ENCODE measurements around the gene OARD1. TPM values are rescaled to one million over a fixed set of nuclear protein-coding genes. Genes with fewer than 3 reads are reported as not detected.

The OARD1 gene
- total and polyA plus RNA-seq, 10 of the 15 experiments (the other 5 are each of a cell fraction or from before 2014, with no cell fraction given): 19.0 to 63.5 (median 43.6) TPM

DNA sequence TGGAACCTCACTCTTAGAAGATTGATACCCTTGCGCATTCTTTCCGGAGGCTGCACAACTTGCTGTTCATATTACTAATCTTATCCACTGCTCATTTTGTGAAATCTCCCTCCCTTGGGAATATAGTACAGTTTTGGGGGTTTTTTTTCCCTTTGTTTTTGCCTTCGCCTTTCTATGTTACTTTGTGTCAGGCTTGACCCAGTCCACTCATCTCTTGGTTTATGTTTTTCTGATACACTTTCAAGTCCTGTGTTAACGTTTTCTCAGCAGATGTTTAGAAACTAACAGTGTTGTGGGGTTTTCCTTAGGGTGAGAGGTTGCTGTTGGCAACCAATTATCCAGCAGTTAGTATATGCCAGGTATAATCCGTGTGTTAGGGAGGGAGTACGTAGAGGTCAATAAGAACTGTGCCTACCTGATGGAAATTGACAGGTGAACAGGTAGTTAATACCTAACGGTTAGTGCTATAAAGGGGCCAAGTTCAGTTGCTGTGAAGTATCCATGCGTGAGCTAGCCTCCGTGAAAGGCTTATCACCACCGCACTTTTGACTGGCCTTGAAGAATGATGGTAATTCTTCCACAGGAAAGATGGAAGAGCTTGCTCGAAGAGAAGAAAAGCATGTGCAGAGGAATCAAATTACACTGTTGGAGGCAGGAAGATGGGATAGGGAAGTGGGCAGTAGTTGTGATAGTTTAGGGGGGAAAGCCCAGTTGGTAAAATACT lies 2.0 kb upstream of the OARD1 start (continued):
- TF ChIP-seq, protein P1, sequence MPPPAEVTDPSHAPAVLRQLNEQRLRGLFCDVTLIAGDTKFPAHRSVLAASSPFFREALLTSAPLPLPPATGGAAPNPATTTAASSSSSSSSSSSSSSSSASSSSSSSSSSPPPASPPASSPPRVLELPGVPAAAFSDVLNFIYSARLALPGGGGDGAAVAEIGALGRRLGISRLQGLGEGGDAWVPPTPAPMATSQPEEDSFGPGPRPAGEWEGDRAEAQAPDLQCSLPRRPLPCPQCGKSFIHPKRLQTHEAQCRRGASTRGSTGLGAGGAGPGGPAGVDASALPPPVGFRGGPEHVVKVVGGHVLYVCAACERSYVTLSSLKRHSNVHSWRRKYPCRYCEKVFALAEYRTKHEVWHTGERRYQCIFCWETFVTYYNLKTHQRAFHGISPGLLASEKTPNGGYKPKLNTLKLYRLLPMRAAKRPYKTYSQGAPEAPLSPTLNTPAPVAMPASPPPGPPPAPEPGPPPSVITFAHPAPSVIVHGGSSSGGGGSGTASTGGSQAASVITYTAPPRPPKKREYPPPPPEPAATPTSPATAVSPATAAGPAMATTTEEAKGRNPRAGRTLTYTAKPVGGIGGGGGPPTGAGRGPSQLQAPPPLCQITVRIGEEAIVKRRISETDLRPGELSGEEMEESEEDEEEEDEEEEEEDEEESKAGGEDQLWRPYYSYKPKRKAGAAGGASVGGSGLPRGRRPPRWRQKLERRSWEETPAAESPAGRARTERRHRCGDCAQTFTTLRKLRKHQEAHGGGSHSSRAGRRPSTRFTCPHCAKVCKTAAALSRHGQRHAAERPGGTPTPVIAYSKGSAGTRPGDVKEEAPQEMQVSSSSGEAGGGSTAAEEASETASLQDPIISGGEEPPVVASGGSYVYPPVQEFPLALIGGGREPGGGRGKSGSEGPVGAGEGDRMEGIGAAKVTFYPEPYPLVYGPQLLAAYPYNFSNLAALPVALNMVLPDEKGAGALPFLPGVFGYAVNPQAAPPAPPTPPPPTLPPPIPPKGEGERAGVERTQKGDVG (CRISPR knock-in tag; IDR thresholded peaks at IDR 0.05): no peak
- TF ChIP-seq ZSCAN29 (IDR thresholded peaks at IDR 0.05) (no peak), ZZZ3 (IDR thresholded peaks at IDR 0.05; ENCODE audit: control insufficient read depth, insufficient read length, low read depth) (no peak), IKZF2 (IDR thresholded peaks at IDR 0.05) (peak in 1 of 2 experiments; percentile 25; a peak in 2 of 4 replicates), PAX8 (IDR thresholded peaks at IDR 0.05) (no peak), SMAD5 (IDR thresholded peaks at IDR 0.05; ENCODE audit: low read depth) (no peak), FOS (IDR thresholded peaks at IDR 0.05; ENCODE audit: borderline replicate concordance, extremely low read depth, insufficient read length) (no peak), SMAD1 (IDR thresholded peaks at IDR 0.05; ENCODE audit: low read depth, partially characterized antibody) (peak; percentile 14), PAX5 (IDR thresholded peaks at IDR 0.05; ENCODE audit: borderline replicate concordance, low read depth, low read length) (no peak), SPI1 (IDR thresholded peaks at IDR 0.05; ENCODE audit: borderline replicate concordance, insufficient read depth, low read depth, low read length) (peak; percentile 38; the same call in 1 of the 2 replicates), ESRRA (IDR thresholded peaks at IDR 0.05; ENCODE audit: low read length) (no peak), KLF5 (IDR thresholded peaks at IDR 0.05; ENCODE audit: partially characterized antibody) (no peak), STAT1 (conservative IDR thresholded peaks at IDR 0.05) (no peak), SREBF2 (IDR thresholded peaks at IDR 0.05; ENCODE audit: low read length) (no peak), DPF2 (IDR thresholded peaks at IDR 0.05) (no peak), WRNIP1 (IDR thresholded peaks at IDR 0.05; ENCODE audit: borderline replicate concordance, low read depth, low read length) (no peak), SP1 (IDR thresholded peaks at IDR 0.05; ENCODE audit: low read depth, low read length) (no peak), RBBP5 (conservative IDR thresholded peaks at IDR 0.05) (no peak), RCOR1 (conservative IDR thresholded peaks at IDR 0.05; ENCODE audit: low read depth, low read length) (0 out of 2 replicates have a peak, but pooled peaks have one; percentile 52)
- TF ChIP-seq, protein P2, sequence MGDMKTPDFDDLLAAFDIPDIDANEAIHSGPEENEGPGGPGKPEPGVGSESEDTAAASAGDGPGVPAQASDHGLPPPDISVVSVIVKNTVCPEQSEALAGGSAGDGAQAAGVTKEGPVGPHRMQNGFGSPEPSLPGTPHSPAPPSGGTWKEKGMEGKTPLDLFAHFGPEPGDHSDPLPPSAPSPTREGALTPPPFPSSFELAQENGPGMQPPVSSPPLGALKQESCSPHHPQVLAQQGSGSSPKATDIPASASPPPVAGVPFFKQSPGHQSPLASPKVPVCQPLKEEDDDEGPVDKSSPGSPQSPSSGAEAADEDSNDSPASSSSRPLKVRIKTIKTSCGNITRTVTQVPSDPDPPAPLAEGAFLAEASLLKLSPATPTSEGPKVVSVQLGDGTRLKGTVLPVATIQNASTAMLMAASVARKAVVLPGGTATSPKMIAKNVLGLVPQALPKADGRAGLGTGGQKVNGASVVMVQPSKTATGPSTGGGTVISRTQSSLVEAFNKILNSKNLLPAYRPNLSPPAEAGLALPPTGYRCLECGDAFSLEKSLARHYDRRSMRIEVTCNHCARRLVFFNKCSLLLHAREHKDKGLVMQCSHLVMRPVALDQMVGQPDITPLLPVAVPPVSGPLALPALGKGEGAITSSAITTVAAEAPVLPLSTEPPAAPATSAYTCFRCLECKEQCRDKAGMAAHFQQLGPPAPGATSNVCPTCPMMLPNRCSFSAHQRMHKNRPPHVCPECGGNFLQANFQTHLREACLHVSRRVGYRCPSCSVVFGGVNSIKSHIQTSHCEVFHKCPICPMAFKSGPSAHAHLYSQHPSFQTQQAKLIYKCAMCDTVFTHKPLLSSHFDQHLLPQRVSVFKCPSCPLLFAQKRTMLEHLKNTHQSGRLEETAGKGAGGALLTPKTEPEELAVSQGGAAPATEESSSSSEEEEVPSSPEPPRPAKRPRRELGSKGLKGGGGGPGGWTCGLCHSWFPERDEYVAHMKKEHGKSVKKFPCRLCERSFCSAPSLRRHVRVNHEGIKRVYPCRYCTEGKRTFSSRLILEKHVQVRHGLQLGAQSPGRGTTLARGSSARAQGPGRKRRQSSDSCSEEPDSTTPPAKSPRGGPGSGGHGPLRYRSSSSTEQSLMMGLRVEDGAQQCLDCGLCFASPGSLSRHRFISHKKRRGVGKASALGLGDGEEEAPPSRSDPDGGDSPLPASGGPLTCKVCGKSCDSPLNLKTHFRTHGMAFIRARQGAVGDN (IDR thresholded peaks at IDR 0.05): no peak
- TF ChIP-seq, protein P3, sequence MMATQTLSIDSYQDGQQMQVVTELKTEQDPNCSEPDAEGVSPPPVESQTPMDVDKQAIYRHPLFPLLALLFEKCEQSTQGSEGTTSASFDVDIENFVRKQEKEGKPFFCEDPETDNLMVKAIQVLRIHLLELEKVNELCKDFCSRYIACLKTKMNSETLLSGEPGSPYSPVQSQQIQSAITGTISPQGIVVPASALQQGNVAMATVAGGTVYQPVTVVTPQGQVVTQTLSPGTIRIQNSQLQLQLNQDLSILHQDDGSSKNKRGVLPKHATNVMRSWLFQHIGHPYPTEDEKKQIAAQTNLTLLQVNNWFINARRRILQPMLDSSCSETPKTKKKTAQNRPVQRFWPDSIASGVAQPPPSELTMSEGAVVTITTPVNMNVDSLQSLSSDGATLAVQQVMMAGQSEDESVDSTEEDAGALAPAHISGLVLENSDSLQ (IDR thresholded peaks at IDR 0.05): no peak
- TF ChIP-seq, protein P4, sequence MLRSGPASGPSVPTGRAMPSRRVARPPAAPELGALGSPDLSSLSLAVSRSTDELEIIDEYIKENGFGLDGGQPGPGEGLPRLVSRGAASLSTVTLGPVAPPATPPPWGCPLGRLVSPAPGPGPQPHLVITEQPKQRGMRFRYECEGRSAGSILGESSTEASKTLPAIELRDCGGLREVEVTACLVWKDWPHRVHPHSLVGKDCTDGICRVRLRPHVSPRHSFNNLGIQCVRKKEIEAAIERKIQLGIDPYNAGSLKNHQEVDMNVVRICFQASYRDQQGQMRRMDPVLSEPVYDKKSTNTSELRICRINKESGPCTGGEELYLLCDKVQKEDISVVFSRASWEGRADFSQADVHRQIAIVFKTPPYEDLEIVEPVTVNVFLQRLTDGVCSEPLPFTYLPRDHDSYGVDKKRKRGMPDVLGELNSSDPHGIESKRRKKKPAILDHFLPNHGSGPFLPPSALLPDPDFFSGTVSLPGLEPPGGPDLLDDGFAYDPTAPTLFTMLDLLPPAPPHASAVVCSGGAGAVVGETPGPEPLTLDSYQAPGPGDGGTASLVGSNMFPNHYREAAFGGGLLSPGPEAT (IDR thresholded peaks at IDR 0.05; ENCODE audit: low read depth): 0 out of 2 replicates have a peak, but pooled peaks have one; percentile 34

All from GM12878 (cell line).